NCI-H345 treated with DMSO at 0.1 percent for 48 hours (cell line): ENCODE data around the gene VAX1.
"Not testable (repeated sequence)": the region's sequence is repeated elsewhere in the genome, so short reads cannot be mapped to it uniquely, and the experiment has no call there.

Experiments used
- DNase-seq: peaks from one replicate; lab custom pipeline; 2025; ENCODE audit not compliant: unreplicated experiment; lab: John Stamatoyannopoulos, UW

VAX1 gene

DNA sequence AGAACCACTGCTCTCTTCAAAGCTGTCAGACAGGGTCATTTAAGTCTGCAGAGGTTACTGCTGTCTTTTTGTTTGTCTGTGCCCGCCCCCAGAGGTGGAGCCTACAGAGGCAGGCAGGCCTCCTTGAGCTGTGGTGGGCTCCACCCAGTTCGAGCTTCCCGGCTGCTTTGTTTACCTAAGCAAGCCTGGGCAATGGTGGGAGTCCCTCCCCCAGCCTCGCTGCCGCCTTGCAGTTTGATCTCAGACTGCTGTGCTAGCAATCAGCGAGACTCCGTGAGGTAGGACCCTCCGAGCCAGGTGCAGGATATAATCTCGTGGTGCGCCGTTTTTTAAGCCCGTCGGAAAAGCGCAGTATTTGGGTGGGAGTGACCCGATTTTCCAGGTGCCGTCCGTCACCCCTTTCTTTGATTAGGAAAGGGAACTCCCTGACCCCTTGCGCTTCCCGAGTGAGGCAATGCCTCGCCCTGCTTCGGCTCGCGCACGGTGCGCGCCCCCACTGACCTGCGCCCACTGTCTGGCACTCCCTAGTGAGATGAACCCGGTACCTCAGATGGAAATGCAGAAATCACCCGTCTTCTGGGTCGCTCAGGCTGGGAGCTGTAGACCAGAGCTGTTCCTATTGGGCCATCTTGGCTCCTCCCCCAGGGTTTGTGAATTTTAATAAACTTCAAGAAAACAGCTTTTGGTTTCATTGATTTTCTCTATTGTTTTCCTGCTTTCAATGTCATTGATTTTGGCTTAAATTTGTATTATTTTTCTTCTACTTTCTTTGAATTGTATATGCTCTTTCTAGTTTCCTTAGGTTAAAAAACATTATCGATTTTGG, 53.4 kb downstream of the VAX1 start:
- not testable (repeated sequence) for DNase-seq
